GM21360 (cell line): ENCODE data around the gene DIP2B.

Source experiments
- ATAC-seq: cut with Tn5 transposase; IDR thresholded peaks from one replicate; pipeline ENCODE4 v1.9.1; 2021; ENCODE audit warnings: mild to moderate bottlenecking, moderate library complexity; ENCODE audit not compliant: unreplicated experiment

The DIP2B gene

DNA sequence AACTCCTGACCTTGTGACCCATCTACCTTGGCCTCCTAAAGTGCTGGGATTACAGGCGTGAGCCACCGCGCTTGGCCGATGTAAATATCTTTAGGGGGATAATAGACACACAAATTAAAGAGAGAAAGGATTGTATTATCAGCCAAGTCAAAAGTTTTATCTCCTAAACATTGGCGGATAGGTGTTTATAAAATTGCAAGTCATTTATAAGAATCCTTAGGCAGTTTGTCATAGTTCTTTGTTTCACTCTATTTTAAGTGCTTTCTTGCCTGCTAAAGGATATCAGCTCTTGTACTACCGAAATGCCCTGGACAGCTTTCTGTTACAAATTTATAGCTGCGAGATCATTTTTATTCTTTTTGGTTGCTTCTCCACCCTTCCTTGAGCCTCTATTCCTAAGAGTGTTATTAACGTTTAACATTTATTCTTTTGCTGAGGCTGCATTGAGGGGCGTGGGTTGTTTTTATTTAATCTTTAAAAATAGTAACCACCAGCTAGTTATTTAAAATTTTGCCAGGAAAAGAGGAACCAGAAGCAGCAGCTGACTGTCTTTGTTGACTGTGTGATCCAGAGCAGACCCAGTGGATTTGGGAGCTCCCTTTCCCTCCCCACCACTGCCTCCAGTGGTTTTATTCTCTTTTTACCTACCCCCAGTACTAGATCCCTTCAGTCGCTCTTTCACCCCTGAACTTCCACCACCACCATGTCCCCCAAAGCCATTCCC is 106.4 kb downstream of the DIP2B start:
- ATAC-seq = no peak

GRCh38 chr12:50612882-50613281 is 108.1 kb downstream of the DIP2B start:
- ATAC-seq = no peak

DNA sequence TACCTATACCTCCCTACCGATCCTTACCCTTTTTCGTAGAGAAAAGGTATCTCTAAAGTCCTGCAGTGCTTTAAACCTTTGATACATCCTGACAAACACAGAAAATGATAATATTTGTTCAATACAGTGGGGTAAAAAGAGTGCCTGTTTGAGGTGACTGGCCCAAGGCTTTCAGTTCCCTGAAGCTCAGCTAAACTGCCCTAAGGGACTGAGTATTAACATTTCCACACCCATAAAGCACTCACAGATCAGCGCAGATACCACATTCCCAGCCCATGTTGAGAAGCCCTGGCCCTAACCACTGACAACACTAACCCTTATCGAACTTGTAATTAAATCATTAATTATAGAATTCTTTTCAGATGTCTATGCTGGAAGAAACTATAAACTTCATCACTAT is 108.7 kb downstream of the DIP2B start:
- no peak for ATAC-seq

DNA sequence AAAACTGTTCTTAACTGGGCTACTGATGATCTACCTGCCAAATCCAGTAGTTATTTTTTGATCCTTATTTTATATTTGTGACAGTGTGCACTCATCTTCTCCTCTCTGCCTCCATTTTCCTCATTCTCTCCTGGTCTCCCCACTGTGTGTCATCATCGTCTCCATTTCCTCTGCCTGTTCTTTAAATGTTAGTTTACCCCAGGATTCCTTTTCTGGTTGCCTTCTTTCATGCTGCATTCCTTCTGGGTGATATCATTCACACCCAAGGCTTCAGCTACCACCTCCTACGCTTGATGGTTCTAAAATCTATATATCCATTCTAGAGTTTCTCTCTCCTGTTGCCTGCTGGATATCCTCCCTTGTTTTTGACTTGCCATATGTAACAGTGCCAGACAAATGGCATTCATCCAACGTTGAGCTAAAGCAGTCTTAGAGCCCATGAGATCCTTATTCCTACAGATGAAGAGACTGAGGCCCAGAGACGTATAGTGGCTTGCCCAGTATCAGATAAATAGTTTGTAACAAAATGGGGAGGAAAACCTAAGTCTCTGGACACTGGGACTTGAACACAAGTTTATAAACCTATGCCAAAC is 109.5 kb downstream of the DIP2B start:
- ATAC-seq = no peak

DNA sequence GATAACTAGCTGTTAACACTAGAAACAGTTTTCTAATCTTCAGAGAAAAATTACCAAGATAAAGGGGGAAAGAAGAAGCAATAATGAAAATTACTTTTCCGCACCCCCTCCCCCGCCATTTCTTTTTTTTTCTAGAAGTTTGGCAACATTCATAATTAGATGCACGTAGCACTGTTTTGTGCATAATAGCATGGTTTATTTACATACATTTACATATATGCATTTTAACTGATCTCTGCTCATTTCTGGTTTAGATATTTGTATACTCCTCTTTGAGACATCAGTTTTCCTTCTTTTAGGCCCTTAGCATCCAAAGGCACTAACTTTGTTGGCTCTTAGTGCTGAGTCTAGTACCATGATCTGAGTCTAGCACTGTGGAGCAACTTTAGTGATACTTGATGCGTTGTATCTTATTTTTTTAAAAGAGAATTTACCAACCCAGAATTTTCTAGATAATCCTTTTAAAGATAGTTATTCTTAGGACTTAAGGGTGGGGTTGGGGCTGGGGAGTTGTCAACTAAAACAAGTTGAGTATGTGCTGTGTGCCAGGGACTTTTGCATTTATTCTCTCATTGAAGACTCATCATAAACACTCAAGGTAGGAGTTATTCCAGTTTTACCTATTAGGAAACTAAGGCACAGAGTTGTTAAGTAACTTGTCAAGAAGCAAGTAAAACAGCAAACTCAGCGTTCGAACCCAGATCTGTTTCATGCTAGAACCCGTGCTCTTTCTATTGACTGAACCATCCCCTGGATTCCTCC is 110.5 kb downstream of the DIP2B start:
- ATAC-seq = no peak

GRCh38 chr12:50615907-50616296 is 111.1 kb downstream of the DIP2B start:
- no peak for ATAC-seq

DNA sequence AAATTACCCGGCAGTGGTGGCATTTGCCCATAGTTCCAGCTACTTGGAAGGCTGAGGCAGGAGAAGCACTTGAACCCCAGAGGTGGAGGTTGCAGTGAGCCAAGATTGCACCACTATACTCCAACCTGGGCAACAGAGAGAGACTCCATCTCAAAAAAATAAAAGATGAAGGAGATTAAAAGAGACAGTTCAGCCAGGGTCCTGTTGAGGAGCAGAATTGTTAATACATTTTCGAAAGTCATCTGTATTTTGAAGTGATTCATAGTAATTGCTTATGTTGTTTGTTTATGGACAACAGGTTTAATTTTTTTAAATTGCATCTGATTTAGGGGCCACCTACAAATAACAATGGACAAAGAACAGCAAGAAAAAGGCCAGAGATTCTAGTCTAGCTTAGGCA is 112.9 kb downstream of the DIP2B start:
- no peak for ATAC-seq

- ATAC-seq = no peak
Measured at GRCh38 chr12:50618864-50619609, 114.3 kb downstream of the DIP2B start.

DNA sequence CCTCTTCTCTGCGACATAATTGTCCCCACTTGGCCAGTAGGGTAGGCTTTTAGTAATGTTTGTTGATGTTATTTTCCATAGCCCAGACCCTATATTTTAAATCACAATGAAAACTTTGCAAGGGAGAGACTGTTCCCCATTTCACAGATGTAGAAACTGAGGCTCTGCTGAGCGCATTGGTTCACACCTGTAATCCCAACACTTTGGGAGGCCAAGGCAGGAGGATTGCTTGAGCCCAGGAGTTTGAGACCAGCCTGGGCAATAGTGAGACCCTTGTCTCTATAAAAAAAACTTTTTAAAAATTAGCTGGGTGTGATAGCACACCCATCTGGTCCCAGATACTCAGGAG is 114.8 kb downstream of the DIP2B start:
- ATAC-seq = no peak

DNA sequence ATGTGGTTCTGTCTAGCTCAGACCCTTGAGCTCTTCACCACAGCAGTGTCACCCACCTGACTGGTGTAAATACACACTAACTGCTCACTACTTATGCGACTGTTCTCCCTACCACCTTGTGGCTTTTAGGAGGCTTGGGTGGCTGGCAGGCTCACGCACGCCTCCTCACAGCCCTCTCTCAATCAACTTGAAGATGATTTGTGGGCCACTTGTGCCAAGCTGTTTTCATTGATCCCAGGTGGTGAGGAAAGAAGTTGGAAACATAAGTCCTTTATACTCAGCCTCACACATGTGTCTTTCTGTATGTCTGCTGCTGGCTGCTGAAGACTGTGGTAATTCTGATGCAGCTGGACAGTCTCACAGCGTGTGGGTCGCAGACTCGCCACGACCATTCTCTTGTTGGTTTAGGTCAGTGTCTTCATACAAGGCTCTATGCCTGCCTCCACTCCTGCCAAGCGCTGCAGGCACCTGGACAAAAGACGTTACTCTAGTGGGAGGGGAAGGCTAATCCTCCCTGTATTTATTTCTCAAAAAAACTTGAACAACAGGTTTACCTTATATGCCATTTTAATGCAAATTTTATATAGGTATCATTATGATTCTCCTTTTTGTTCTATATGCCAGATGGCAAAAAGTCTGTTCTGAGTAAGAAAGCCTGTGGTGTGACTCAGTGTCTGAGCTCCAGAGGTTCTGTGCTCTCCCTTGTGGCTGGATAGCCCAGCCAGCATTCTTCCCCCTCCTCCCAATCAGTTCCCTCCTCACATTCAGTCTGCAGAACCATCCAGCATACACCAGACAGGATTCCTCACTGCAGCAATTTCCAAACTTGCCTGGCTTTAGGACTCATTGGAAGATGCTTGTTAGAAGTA is 115.6 kb downstream of the DIP2B start:
- ATAC-seq = no peak

GRCh38 chr12:50620978-50621360 is 116.2 kb downstream of the DIP2B start:
- no peak for ATAC-seq

DNA sequence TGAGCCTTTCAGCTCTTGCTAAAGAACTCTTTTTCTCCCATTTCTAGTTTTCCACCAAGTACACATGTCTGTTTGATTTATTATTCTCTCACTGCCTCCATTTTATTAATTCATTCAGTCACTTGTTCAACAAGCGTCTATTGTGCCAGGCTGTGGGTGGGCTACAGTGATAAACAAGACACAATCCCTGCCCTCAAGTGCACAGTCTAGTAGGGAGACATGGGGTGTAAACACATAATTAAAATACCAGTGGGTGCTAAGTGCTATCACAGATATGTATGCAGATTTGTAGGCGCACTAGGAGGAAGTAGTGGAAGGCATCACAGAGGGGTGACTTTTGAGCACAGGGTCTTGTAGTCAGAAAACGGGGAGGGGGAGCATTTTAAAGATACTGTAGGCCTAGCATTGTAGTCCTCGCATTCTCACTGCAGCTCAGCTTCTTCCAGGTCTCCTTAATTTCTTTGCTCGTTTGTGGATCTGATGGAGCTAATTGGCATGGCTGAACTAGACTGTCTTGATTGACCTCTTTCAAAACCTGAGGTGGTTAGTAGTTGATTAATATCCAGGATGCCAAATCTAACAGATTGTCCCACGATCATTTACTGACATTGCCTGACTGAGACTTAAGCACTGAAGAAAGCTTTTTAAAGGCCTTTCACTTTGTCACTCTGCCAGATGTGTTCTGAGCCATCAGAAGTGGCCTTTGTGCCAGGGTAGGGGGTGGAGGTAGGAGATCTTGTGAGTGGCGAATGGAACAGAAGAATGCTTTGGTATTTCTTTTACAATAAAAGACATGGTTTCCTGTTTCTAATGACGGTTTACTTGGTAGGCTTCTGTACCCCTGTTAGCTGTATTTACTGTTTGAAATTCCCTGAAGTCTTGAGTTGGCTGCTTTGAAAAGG is 116.9 kb downstream of the DIP2B start:
- no peak for ATAC-seq

- ATAC-seq = no peak
Measured at GRCh38 chr12:50625029-50625925, 120.5 kb downstream of the DIP2B start.

- ATAC-seq = no peak
Measured at GRCh38 chr12:50626026-50626425, 121.2 kb downstream of the DIP2B start.

- ATAC-seq = no peak
Measured at GRCh38 chr12:50627491-50627890, 122.7 kb downstream of the DIP2B start.

- ATAC-seq = no peak
Measured at GRCh38 chr12:50628394-50628793, 123.6 kb downstream of the DIP2B start.

DNA sequence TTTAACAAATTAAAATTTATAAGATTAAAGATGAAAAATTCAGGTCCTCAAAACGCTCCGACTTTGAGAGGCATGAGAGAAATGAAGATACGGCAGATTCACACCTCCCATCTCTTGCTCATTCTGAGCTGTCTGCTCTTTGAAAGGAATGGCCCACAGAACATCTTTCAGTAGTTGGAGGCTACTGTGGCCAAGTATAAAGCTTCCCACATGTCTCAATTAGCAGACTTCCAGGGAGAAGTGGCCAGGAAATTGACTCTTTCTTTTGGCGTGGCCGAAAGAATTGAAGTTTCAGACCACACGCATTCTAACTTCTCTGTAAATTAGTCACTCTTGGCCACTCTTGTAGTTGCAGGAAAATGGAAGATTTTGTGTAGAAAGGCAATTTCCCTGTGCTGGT is 129.2 kb downstream of the DIP2B start:
- ATAC-seq = no peak

- ATAC-seq = no peak
Measured at GRCh38 chr12:50634379-50634778, 129.6 kb downstream of the DIP2B start.

DNA sequence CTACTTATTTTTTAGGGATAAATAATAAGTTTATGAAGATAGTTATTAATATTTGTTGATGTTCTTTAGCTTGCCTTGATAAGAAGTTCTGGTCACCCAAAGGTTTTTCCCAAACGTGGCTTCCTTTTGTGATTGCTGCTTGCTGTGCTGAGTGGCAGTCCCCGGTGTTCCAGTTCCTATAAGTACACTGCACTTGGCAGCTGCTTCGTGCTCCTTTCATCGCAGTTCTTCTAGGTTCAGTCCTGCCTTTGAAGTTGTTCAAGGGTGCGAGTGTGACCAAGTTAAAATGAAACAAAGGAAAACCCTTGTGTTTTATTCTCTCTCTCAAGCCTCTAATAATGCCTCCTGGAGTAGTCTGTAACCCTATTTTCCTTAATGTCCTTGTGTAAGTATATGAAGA is 130.6 kb downstream of the DIP2B start:
- ATAC-seq = no peak
